GM21360 (cell line): ENCODE measurements around the gene FHDC1.

Source experiments
- ATAC-seq: cut with Tn5 transposase; IDR thresholded peaks from one replicate; pipeline ENCODE4 v1.9.1; 2021; ENCODE audit warnings: mild to moderate bottlenecking, moderate library complexity; ENCODE audit not compliant: unreplicated experiment

Gene FHDC1

DNA sequence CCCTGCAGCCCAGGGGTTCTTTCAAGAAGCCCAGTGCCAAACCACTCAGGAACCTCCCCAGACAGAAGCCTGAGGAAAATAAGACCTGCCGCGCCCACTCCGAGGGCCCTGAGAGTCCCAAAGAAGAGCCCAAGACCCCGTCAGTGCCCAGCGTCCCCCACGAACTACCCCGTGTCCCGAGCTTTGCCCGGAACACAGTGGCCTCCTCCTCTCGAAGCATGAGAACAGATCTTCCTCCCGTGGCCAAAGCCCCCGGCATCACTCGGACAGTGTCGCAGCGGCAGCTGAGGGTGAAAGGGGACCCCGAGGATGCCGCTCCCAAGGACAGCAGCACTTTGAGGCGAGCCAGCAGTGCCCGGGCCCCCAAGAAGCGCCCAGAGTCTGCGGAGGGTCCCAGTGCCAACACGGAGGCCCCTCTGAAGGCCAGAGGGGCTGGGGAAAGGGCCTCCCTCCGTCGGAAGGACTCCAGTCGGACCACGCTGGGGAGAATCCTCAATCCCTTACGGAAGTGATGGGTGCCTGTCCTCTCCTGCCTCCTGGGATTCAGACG lies 40.2 kb downstream of the FHDC1 start:
- ATAC-seq = no peak

DNA sequence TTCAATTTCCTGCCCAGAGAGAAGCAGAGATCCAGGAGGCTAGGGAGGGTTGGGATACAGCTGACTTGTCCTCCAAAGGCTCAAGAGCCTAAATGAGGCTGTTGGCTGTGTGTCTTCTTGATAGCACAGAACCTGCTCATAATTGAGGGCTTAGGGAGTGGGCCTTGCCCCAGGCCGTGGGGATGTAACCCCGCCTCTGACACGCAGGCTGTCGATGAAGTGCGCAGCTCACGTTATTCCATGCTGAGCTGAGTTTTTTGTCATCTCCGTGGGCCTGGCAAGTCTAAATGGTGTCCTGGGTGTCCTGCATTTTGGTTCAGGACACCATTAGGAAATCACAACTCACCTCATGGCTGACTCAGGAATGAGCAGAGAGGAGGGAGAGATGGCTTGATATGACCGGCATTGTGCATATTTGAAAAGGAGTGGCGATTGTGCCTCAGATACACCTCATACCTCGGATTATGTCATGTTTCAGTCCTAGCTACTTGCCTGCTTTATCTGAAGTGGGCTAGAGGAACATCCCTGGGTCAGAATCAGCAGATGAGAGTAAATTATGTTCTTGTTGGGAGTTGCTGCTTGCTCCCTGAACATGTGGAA lies 43.7 kb downstream of the FHDC1 start:
- no peak for ATAC-seq

DNA sequence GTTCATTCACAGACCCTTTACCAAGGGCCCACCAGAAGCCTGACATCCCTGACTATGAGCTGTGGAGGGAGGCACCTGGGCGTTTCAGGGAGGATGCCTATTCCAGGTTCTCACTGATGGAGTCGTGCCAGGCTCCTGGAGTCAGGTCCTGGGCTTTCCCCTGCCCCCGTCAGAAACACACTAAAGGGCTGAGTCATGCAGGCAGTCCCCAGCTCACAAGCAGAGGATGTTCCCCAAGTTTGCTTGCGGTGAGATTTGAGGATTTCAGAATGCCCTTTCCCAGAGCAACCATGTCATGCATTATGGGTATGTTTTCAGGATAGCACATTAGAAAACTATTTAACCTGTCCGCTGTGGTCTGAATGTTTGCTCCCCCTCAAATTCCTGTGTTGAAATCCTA lies 45.2 kb downstream of the FHDC1 start:
- no peak for ATAC-seq

DNA sequence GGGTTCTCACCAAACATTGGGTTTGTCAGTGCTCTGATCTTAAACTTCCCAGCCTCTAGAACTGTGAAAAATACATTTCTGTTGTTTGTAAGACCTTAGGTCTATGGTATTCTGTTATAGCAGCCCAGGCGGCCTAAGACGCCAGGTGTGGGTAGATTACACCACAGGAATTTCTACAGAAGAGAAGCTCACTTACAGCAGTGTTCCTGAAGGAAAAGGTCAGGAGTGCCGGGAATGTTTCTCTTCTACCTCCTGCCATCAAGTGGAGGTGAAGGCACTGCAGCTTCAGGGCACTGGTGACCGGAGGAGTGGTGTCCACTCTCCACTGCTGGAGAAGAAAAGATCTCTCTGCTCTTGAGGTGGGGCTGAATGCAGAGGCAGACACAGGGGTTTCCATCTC lies 45.7 kb downstream of the FHDC1 start:
- ATAC-seq = no peak

DNA sequence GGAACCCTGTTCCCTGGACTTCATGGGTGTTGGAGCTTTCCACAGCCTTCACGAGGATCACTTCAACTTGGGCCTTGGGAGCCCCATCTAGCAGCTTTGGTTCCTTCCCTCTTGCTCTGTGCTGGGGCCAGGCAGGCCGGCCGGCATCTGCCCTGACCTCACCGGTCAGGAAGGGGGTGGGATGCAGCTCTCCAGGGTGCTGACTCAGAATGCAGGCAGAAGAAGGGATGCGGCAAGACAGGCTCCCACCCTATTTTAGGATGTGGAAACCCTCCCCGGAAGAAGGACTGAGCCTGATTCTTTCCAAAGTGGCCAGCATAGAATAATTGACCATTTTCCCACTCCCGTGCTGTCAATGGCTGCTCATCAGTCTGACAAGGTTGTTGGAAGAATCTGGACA lies 47.1 kb downstream of the FHDC1 start:
- no peak for ATAC-seq

DNA sequence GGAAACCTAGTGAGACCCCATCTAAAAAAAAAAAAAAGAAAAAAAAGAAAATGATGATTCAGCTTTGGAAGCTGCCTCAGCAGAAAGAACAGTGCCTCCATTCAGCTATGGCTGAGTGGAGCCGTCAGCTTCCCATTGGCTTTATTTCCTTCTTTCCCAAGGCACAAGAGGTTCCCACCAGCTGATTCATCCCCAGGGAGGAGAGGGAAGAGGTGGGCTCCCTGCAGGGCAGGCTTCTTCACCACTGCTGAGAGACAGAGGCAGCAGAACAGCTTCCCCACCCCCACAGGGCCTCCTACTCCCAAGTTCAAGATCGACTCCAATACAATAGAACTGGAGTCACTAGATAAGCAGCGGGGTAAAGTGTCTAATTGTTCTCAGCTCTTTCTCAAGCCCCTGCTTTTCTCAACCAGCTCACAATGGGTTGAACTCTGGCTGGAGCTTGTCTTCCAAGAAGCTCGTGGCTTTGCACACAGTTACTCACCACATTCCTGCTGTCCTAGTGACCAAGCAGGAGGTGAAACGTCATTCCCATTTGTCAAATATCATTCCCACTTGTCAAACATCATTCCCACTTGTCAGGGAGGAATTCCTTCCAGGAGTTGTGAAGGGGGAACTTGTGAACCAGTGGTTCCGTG lies 47.8 kb downstream of the FHDC1 start:
- no peak for ATAC-seq

DNA sequence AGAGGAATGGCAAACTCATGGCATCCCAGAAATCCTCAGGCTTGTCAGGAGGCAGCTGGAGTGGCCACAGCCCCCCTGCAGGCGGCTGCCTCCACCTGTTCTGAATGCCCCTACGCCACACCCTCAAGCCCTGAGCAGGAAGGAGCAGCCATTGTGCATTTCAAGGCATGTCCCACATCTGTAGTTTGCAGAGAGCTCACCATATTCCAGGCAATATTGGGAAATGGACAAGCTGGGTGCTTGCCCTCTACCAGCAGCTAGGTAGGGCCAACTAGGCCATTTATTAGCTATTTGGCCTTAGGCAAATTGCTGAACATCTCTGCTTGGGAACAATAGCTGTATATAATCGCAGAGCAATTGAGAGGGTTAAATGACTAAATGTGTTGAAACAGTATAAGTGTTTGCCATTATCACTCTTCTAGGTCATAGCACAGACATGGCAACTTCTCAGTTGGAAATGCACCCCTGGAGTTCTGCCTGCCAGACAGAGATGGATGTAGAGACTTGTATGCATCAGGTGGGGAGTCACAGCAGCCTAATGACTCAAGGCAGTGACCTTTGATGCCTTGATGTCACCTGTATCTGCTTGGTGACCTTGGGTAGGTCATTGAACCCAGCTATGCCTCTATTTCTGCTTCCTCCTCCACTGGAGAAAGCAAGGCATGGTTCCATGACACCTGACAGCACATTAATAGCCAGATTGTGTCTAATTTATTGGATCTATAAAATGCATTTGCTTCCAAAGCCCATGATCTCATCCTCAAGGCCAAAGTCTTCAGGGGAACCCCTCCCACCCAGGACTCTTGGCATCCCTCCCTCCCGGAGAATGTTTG lies 52.8 kb downstream of the FHDC1 start:
- ATAC-seq = no peak

DNA sequence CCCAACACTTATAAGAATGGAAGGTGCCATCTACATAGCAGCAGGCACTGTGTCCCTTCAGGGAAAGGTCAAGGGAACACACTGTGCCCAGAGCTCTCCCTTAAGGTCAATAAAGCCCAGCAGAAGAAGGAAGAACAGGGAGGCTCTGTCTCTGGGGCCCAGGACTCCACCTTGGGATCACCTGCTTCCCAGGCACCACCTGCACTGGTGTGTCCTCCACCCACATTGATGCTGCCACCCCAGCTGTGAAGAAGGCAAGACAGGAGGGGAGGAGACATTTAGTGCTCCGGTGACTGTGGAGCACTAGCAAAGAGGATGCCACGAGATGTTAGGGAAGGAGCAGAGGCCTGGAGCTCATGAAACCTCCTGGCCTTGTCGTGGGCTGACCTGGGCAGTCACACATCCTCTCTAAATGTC lies 53.4 kb downstream of the FHDC1 start:
- ATAC-seq = no peak

DNA sequence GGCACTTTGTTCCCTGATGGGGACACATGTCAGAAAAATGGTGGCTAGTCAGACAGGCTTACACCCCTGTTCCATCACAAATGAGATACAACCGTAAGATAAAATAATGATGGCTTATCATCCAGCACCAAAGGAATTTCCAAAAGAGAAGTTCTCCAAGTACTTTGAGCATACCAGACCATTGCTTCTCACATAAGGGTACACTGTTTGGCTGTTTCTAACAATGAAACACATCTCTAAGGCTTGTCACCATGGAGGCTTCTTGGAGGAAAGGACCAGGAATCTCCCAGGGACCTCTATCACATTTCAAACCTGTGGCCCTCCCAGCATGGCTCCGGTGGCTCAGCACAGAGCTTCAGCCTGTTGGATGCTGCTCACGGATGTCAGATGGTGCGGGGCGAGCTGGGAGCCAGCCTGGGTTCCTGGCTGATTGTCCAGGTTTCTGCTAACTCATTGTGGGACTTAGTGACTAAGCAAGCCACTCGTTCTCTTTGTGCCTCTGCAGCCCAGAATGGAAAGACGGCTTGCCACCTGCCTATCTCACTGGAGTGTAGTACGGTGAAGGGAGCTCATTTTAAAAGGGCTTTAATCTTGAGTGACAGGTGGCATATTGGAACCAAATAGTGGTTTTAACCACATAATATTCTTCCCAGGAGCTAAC lies 54.5 kb downstream of the FHDC1 start:
- no peak for ATAC-seq

DNA sequence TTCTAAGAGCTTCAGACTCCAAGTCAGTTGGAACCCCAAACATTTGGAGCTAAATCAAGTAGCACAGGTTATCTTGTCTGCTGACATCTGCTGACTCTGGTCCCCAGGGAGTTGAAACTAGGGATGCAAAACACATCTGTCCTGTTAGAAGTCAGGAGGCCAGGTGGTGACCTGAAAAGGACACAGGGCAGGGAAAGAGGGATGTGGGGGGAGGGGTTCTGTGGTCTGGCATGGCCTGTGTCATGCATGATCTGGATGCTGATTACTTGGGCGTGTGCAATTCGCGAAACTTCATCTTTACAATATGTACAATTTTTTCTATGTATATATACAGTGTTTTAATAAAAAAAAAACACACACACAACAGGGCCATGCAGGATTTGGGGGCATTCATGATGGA lies 55.3 kb downstream of the FHDC1 start:
- no peak for ATAC-seq

DNA sequence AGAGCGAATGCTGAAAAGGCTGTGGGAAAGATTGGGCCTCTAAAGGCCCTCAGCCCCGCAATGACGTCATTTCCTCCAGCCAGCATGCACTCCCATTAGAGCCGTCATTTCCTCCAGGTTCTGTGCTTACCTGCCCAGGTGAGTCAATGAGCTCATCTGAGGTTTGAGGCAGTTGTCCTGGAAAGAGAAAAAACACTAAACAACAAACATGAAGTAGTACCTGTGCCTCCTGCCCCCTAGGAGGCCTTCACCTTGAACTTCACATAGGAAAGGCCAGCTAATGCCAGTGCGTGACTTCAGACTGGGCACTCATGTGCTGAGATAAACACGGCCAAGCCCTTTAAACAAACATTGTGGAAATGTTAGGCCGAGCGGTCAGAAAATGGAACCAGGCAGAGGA lies 55.9 kb downstream of the FHDC1 start:
- no peak for ATAC-seq

DNA sequence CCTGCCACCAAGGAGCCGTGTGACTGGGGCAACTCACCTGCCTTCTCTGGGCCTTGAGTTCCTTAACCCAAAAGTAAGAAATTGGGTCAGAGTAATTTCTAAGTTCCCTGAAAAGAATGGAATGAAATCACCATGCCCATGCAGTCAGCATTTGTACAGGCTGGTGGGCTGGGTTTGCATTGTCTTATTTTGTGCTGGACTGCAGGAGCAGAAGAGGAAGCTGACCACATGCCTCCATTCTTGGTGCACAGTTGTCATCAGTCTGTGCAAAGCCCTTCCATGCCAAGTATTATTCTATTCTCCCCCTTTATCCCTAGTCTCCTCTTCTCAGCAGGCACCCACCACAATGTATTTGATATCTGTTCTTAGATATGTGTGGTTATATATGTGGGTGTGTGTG lies 56.3 kb downstream of the FHDC1 start:
- no peak for ATAC-seq

DNA sequence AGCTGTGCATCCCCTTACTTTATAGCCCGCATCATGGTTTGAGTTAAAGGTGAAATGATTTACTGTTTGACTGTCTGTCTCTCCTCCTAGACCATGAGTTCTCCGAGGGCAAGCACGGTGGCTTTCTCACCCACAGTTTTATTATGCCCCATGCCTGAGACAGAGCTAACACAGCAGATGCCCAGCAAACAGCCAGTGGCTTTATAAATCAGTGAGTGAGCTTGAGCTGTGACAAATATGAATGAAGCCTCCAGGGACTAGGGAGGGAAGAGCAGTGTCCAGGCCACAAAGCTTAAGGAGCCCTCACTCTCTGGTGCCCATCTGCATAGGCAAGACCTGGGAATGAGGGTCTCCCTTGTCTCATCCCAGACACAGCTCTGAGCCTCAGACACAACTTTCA lies 57.9 kb downstream of the FHDC1 start:
- ATAC-seq = no peak

DNA sequence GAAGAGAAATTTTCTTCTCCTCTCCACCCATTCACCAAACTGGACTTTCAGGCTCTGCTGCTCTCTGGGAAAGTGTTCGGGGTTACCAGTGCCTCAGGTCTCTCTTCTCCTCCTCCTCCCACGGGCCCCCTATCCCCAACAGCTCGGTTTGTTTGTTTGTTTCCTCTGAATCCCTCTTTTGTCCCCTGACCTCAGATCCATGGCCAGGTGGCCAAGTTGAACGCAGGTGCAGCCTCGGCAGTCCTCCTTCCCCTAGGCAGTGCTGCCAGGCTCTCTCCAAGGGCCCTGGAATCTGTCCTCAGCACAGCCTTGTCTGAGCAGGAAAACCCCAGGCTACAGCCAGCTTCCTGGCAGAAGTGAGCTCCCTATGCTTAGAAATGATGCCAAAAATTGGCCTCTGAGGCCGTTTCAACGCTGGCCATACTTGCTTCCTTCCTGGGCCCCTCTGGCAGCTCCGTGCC lies 60.0 kb downstream of the FHDC1 start:
- ATAC-seq = no peak

DNA sequence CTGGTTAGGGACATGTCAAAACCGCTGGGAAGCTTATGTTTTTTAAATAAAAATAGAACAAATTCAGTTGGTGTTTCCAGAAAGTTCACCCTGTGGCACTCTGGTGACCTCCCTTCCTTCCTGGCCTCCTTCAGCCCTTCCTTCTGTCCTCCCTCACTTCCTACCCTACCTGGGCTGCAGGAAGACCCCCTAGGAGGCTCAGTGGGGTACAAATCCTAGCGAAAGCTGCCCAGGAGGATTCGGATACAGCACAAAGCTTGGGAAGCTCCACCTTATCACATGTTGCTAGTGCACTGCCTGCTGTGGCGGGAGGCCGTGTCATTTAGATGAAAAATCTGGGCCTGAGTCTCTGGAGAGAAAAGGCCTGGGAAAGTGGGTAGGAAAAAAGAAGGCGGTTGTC lies 60.5 kb downstream of the FHDC1 start:
- no peak for ATAC-seq

DNA sequence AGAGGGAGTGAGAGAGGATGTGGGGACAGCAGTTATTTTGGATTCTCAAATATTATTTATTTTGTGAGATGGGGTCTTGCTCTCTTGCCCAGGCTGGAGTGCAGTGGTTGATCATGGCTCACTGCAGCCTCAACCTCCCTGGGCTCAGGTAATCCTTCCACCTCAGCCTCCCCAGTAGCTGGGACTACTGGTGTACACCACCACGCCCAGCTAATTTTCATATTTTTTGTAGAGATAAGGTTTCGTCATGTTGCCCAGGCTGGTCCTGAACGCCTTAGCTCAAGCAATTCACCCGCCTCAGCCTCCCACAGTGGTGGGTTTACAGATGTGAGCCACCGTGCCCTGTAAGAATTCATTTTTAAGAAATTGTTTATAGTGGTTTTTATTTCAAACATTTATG lies 61.2 kb downstream of the FHDC1 start:
- no peak for ATAC-seq

DNA sequence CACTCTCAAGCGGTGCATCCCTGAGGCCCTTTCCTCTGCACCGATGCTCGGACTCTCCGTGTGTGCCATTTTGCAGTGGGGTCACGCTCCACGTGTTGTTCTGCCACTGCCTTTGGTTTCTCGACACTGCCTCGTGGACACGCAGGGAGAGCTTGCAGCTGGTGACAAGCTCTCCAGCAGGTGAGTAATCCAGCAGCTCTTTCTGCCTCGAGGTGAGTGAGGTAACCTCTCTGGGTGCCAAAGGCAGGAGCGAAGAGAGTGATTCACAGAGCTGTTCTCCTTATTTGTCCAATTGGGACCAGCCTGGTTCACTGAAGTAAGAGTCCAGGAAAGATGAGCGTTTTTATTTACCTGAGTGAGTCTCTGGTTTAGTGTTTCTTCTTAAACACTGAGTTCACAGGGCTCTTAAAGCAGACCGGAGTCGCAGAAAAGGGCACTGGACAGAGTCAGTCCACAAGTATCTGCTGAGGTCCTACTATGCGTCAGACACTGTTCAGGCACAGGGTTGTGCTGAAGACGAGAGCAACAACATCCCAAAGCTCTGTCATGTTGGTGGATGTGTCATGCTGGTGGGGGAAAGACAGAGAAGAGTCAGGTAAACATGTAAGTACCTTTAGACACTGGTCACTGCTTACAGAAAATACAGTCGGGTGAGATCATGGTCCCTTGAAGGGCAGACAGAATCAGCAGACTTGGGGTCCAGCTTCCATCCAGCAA lies 61.8 kb downstream of the FHDC1 start:
- no peak for ATAC-seq

DNA sequence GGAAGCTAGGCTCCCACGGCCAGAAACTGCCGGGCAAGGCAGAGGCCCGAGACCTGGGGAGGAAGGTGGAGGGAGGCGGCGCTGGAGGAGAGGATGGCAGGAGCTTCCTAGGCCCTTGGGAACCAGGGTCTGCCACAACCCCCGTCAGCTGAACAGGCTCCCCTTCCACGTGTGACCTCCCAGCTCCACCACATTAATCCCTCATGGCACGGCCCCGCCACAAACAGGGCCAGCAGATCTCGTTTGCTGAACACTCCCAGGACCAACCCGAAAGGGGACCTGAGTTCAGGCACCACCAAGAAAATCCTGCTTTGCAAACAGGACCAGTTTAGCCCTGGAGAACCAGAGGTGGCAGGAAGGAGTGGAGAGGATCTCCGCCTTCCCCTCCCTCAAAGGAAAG lies 62.7 kb downstream of the FHDC1 start:
- ATAC-seq = no peak

DNA sequence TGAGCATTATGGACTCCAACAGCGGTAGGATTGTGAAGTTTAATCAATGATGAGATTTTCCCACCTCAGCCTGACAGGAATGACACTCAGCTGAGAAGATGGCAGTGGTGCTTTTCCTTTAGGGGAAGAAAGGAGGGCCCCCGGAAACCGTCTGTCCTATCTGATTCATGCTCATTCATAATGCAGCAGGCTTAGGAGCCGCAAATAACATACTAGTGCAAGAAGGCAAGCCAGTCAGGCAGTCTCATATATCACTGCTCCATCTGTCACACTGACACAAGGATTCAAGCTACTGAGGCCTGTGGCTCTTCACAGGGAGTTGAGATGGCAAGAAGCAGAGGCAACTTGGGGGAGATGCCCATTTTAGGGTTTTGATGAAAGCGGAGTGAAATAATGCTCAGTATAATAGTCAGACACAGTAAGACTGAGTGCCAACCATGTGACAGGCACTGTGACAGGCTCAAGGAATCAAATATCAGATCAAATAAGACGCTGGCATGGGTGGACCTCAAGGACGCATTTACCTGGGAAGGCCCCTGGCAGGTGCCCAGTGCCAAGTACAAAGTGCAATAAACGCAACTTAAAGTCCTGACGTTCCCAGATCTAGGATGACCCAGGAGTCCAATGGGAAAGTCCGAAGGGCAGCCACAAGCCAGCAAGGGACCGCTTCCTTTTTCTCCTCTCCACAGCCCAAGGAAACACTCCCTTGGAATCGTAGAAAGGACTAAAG lies 63.4 kb downstream of the FHDC1 start:
- no peak for ATAC-seq

DNA sequence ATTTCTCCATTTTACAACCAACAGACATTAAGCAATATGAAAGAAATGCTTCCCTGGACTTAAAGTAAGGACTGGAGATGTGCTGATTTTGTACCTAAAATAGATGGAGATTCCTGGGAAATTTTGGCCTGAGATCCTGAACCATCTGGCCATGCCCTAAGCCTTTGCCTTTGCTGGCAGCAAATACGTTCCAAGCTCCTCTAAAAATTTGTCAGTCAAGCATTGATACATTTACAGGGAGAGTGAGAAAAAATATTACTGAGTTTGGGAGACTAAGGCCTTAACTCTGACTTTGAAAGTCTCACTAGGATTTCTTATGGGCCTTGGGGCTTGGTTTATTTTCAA lies 63.9 kb downstream of the FHDC1 start:
- ATAC-seq = no peak
